ENCODE data around the gene SSBP4. TPM values are rescaled to one million over a fixed set of nuclear protein-coding genes. Genes with fewer than 3 reads are reported as not detected.

Gene SSBP4
- total RNA-seq, 8 experiments from 2014 or later = 60.2 to 155 (median 70.1) TPM

DNA sequence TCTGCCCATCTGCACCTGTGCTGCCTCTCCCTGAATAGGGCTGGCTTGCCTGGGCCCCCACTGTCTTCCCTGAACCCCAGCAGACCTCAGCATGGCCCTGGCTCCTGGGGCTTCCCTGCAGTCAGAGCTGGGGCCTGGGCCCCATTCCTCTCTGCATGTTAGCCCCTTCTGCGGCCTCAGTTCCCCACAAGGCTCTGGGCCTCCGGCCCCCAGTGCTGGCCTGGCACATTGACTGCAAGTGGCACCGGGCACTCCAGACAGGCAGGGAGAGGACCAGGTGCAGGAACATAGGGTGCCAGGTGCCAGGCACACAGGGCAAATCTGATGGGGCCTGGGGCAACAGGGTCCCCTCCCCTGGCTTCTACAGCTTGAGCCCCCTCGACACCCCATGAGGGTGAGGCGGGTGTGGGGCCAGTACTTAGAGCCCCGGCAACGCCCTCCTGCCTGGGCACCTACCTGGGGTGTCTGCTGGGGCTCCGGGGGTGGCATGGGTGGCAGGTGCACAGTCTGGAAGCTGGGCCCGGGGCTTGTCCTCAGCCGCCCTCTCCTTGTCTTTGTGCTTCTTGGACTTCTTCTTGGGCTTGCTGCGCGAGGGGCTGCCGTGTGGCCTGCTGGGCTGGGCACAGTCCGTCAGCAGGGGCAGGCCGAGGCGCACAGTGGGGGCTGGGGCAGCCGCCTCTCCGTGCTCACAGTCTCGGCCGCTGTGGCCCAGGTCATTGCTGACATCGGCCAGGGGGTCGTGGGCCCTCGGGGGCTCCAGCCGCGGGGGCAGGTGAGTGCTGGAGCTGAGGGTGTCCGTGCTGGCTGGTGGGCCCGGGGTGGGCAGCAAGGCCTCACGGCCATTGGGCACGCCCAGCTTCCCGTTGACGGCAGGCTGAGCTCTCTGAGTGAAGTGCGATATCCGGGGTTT, 31.1 kb downstream of the SSBP4 start:
- ATAC-seq (replicated peaks in 6 of 8) = peak in 6 of 8 experiments; percentile 5 to 11 (median 8)
- Histone ChIP-seq H3K4me3 (no peak overlapping the region), H3K4me1 (replicated peaks in 1 of 2) (peaks cover 19 to 20% of the 10 kb centered on the region in 2 donors), H3K27ac (no peak overlapping the region)
- in situ Hi-C loops (cut with MboI; ENCODE audit: low pct_unique_long_range_greater_than_20kb in 2 of 9, low sequenced_read_pairs in 9 of 9, unreplicated experiment in 9 of 9) = loop anchor here in 4 of 9 experiments (25.0 kb wide), 2 partner anchors 387 to 412 kb away; partner anchors contain the start of gene UPF1 (in 1 of the 4)
- 75 to 100% (median 77%) methylated on average over 1 to 6 of the region's 33 CpGs; no CpG with 5 or more reads in 6 of the 10 experiments for WGBS, 10 experiments

DNA sequence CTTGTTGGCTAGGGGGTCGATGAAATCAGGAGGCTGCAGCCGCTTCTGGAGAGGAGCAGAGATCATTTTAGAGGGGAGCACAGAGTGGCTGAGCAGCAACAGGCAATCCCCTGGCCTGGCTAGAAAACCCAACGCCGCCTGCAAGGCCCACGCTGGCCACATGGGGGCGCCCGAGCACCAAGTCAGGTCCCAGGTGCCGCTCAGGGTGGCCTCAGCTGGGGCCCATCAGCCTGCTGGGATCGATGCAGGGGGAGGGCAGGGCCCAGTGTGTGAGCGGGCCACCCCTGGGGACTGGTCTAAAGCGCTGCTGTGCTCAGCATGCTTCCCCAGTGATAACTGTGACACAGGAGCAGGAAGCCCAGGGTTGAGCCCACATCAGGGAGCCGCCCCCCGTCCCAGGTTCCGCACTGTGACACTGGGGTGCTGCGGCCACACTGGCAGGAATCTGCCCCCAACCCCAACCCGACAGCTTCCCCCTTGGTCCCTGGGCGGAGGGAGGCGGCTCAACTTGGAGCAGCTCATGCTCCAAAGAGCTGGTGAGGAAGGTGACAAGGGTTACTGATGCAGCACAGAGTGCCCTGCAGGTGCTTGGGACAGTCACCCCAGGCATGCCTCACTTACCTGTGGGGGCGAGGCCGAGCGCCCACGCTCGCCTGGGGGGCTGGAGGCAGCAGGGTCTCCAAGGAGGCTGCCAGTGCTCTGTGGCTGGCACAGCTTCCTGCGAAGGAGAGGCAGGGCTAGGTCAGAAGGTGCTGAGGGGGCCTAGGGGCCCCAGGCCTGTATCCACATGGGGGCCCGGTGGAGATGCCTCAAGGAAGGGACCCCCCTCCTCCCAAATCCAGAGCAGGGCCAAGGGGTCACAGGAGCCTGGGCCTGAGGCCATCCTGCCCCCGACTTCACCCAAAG, 32.0 kb downstream of the SSBP4 start:
- 0 to 40% (median 20%) methylated on average over 2 to 3 of the region's 26 CpGs; no CpG with 5 or more reads in 7 of the 10 experiments for WGBS, 10 experiments
- Histone ChIP-seq H3K4me1 (replicated peaks in 1 of 2) (peaks cover 19 to 20% of the 10 kb centered on the region in 2 donors), H3K27ac (peak overlapping the region; percentile 8 to 50), H3K4me3 (no peak overlapping the region)
- ATAC-seq (replicated peaks in 6 of 8) = peak; percentile 69 to 99 (median 98)
- in situ Hi-C loops (cut with MboI; ENCODE audit: low pct_unique_long_range_greater_than_20kb in 2 of 9, low sequenced_read_pairs in 9 of 9, unreplicated experiment in 9 of 9) = loop anchor here in 4 of 9 experiments (25.0 kb wide), 2 partner anchors 386 to 411 kb away; partner anchors contain the start of gene UPF1 (in 1 of the 4)

DNA sequence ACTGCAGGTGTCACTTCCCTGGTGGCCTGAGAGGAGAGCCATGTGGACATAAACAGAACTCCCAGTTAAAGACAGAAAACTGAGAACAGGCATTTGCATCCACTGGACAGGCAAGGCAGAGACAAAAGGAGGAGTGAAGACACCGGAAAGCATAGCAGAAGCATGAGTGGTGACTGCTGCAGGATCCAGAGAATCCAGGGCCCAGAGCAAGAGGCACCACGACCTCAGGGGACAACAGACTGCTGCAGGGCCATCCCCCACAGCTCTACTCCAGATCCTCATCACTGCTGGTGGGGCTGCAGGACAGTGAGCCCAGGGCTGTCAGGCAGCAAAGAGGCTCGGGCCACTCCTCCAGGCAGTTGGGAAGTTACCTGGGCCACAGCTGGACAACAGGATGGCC, 33.2 kb downstream of the SSBP4 start:
- Histone ChIP-seq H3K27ac (peak overlapping the region in 1 of 2 donors; percentile 50), H3K4me1 (replicated peaks in 1 of 2) (peaks cover 17 to 19% of the 10 kb centered on the region in 2 donors), H3K4me3 (no peak overlapping the region)
- in situ Hi-C loops (cut with MboI; ENCODE audit: low pct_unique_long_range_greater_than_20kb in 2 of 9, low sequenced_read_pairs in 9 of 9, unreplicated experiment in 9 of 9) = loop anchor here in 4 of 9 experiments (25.0 kb wide), 2 partner anchors 385 to 410 kb away; partner anchors contain the start of gene UPF1 (in 1 of the 4)
- WGBS, 10 experiments = 83% methylated on average over 1 of the region's 3 CpGs; no CpG with 5 or more reads in 9 of the 10 experiments
- ATAC-seq (replicated peaks in 6 of 8) = no peak

DNA sequence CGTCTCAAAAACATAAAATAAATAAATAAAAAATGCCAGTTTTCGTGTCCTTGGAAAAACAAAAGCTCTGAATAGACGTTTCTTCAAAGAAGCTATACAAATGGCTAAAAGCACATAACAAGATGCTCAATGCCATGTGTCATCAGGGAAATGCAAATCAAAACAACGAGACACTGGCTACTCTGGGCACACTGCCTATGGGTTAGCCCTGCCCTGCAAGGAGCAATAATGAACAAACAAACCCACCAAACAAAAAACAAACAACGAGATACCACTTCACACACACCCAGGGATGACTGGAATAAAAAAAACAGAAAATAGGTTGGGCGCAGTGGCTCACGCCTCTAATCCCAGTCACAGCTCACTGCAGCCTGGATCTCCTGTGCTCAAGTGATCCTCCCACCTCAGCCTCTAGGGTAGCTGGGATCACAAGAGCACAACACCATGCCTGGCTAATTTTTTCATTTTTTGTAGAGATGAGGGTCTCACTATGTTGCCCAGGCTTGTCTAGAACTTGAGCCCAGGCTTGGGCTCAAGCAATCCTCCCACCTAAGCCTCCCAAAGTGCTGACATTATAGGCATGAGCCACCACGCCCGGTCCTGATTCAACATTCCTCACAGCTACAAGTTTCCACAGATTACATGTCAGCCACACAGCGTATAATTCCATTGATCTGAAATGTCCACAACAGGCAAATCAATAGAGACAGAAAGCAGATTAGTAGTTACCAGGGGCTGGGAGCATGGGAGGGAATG, 34.2 kb downstream of the SSBP4 start:
- 20 to 100% (median 86%) methylated on average over 1 to 10 of the region's 10 CpGs for WGBS, 10 experiments
- peak in 2 of 8 experiments; percentile 59 to 67 for ATAC-seq (replicated peaks in 6 of 8)
- in situ Hi-C loops (cut with MboI; ENCODE audit: low pct_unique_long_range_greater_than_20kb in 2 of 9, low sequenced_read_pairs in 9 of 9, unreplicated experiment in 9 of 9) = loop anchor here in 4 of 9 experiments (25.0 kb wide), 2 partner anchors 384 to 409 kb away; partner anchors contain the start of gene UPF1 (in 1 of the 4)
- Histone ChIP-seq H3K4me1 (replicated peaks in 1 of 2) (peaks cover 16 to 19% of the 10 kb centered on the region in 2 donors), H3K4me3 (no peak overlapping the region), H3K27ac (no peak overlapping the region)

DNA sequence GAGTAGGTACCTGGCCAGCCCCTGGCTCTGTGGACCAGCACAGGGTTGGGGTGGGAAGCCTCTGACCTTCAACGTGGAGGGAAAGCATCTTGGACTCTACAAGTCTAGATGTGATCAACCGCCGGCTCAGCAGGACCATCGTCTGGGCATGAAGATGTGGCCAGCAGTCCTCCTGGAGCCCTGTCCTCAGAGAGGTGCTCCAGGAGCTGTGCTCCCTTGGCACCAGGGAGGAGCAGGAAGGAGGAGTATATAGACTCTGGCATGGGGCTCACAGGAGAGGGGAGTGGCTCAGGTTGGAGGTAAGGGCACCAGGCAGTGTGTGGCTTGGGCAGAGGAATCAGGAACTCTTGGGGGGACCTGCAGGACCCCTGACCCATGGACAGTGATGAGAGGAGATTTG, 37.1 kb downstream of the SSBP4 start:
- WGBS, 10 experiments = 29% methylated on average over 1 of the region's 4 CpGs; no CpG with 5 or more reads in 9 of the 10 experiments
- ATAC-seq (replicated peaks in 6 of 8) = no peak
- Histone ChIP-seq H3K4me1 (replicated peaks in 1 of 2) (peaks cover 24 to 28% of the 10 kb centered on the region in 2 donors), H3K27ac (no peak overlapping the region), H3K4me3 (no peak overlapping the region)
- in situ Hi-C loops (cut with MboI; ENCODE audit: low pct_unique_long_range_greater_than_20kb in 2 of 9, low sequenced_read_pairs in 9 of 9, unreplicated experiment in 9 of 9) = loop anchor here in 4 of 9 experiments (25.0 kb wide), 2 partner anchors 381 to 406 kb away; partner anchors contain the start of gene UPF1 (in 1 of the 4)

DNA sequence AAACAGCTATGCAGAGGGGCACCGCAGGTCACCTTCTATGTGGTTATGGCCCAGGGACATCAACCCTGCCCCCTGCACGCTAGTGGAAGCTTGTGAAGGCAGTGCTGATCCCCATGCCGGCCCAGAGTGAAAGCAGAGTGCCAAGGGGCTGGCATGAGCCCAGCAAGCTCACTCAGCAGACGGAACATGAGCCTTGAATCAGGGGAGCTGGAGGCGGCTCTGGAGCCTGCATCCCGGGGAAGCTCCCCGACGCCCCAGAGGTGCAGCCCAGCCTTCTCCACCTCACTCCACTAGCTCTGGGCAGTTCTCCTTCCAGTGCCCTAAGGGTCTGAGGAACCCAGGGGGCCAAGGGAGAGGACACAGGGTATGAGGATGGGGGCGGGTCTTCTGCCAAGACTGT, 37.8 kb downstream of the SSBP4 start:
- no peak for ATAC-seq (replicated peaks in 6 of 8)
- no peak overlapping the region for H3K27ac ChIP-seq
- WGBS, 10 experiments = 62 to 100% (median 100%) methylated on average over 1 to 3 of the region's 9 CpGs; no CpG with 5 or more reads in 5 of the 10 experiments
- peaks cover 17 to 23% of the 10 kb centered on the region in 2 donors for H3K4me1 ChIP-seq (replicated peaks in 1 of 2)
- H3K4me3 ChIP-seq = no peak overlapping the region
- in situ Hi-C loops (cut with MboI; ENCODE audit: low pct_unique_long_range_greater_than_20kb in 2 of 9, low sequenced_read_pairs in 9 of 9, unreplicated experiment in 9 of 9) = loop anchor here in 4 of 9 experiments (25.0 kb wide), 2 partner anchors 380 to 405 kb away; partner anchors contain the start of gene UPF1 (in 1 of the 4)

DNA sequence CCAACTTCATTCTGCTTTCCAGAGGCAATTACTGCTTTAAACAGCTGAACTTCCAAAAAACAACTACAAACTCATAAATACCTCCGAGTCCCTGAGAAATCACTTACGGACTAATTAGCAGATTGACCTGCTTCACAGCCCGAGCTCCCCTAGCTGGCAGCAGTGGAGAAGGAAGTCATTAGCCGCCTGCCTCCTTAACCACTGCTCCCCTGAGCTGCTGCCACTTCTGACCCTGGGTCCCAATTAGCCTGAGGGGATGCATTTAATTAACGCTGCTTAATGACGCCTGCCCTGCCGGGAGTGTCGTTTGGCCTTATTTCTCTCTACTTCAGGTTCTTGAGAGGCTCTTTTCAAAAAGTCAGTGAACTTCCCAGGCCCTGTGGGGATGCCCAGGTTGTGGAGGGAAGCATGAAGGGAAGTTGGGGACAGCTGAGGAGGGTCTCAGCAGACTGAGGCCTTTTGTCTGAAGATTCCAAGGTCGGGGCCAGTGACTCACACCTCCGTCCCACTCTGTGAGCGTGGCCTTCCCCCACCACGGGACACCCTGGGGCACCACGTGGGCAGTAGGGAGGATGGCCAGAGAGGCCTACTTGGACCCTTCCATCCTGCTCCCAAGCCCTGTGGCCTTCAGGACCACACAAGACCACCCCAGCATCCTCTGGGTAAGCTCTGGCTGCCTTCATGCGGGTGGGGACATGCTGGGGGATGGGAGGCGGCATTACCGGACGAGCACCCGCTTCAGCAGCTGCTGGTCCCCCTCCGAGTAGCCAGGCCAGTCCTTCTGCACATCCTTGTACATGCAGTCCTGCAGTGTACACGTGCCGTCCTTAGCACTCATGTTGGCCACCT, 38.5 kb downstream of the SSBP4 start:
- H3K4me1 ChIP-seq (replicated peaks in 1 of 2) = peaks cover 10 to 16% of the 10 kb centered on the region in 2 donors
- 53 to 89% (median 62%) methylated on average over 2 to 6 of the region's 21 CpGs; no CpG with 5 or more reads in 3 of the 10 experiments for WGBS, 10 experiments
- no peak for ATAC-seq (replicated peaks in 6 of 8)
- in situ Hi-C loops (cut with MboI; ENCODE audit: low pct_unique_long_range_greater_than_20kb in 2 of 9, low sequenced_read_pairs in 9 of 9, unreplicated experiment in 9 of 9) = loop anchor here in 4 of 9 experiments (25.0 kb wide), 2 partner anchors 380 to 405 kb away; partner anchors contain the start of gene UPF1 (in 1 of the 4)
- no peak overlapping the region for H3K4me3 ChIP-seq
- H3K27ac ChIP-seq = no peak overlapping the region

DNA sequence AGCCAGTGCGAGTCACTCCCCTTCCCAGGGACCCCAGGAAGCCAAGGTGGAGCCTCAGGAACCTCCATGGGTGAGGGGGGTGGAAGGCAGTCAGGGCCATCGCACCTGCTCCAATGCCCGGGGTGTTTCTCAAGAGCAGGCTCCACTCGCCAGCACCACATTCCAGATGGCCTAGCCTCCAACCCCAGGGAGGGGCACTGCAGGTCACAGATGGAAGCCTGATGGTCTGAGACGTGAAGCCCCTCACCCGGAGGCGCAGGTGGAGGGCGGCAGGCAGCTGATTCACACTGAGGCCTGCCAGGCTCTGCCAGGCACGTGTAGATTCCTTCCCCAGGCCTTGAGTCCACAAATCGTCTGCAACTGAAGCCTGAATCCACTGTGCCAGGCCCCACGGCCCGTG, 41.7 kb downstream of the SSBP4 start:
- H3K27ac ChIP-seq = peak overlapping the region; percentile 76 to 81
- in situ Hi-C loops (cut with MboI; ENCODE audit: low pct_unique_long_range_greater_than_20kb in 2 of 9, low sequenced_read_pairs in 9 of 9, unreplicated experiment in 9 of 9) = loop anchor here in 4 of 9 experiments (25.0 kb wide), 2 partner anchors 376 to 401 kb away; partner anchors contain the start of gene UPF1 (in 1 of the 4)
- WGBS, 10 experiments = 40 to 100% (median 100%) methylated on average over 1 to 5 of the region's 12 CpGs; no CpG with 5 or more reads in 7 of the 10 experiments
- H3K4me1 ChIP-seq (replicated peaks in 1 of 2) = peaks cover 10 to 14% of the 10 kb centered on the region in 2 donors
- ATAC-seq (replicated peaks in 6 of 8) = no peak
- no peak overlapping the region for H3K4me3 ChIP-seq

DNA sequence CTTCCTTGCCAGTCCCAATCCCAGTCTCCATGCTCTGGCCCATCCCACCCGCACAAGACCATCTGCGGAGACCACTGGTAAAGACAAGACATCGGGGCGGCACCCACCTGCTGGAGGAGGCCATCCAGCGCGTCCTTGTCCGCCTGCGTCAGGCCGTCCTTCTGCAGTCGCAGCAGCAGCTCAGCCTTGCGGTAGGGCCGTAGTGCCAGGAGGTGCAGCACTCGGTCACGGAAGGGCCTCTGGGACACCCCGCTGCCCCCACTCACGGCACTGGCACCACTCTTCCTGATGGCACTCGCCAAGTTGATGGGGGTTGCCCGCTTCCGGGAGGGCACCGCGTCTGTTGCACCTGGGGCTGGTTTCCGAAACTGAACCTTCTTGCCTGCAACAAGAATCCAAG, 42.3 kb downstream of the SSBP4 start:
- Histone ChIP-seq H3K27ac (peak overlapping the region in 1 of 2 donors; percentile 76), H3K4me1 (replicated peaks in 1 of 2) (peaks cover 10 to 14% of the 10 kb centered on the region in 2 donors), H3K4me3 (no peak overlapping the region)
- WGBS, 10 experiments = 88 to 100% (median 97%) methylated on average over 3 to 7 of the region's 22 CpGs; no CpG with 5 or more reads in 6 of the 10 experiments
- in situ Hi-C loops (cut with MboI; ENCODE audit: low pct_unique_long_range_greater_than_20kb in 2 of 9, low sequenced_read_pairs in 9 of 9, unreplicated experiment in 9 of 9) = loop anchor here in 4 of 9 experiments (25.0 kb wide), 2 partner anchors 376 to 401 kb away; partner anchors contain the start of gene UPF1 (in 1 of the 4)
- no peak for ATAC-seq (replicated peaks in 6 of 8)

DNA sequence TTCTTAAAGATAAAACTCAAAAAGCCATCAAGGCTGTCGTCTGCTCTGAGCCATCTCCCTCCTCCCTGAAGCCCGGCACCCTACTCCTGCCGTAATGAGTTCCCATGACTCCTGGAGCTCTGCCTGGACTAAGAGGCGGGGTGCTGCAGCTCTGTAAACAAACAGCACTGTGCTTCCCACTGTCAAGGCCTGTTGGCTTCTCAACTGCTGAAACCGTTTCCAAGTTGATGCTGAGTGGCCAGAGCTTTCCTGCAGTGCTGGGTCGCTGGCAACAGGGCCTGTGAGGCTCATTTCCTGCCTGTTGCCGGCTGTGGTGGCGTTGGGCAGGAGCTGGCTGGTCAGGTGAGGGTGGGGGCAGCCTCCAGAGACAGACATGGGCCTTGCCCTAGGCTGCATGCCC, 45.4 kb downstream of the SSBP4 start:
- ATAC-seq (replicated peaks in 6 of 8) = peak in 5 of 8 experiments; percentile 30 to 80 (median 60)

More for the DNA sequence above, 45.4 kb downstream of the SSBP4 start:
- Histone ChIP-seq H3K4me3 (no peak overlapping the region), H3K4me1 (replicated peaks in 1 of 2) (peaks cover 14 to 17% of the 10 kb centered on the region in 2 donors), H3K27ac (no peak overlapping the region)
- in situ Hi-C loops (cut with MboI; ENCODE audit: low pct_unique_long_range_greater_than_20kb in 2 of 9, low sequenced_read_pairs in 9 of 9, unreplicated experiment in 9 of 9) = loop anchor here in 4 of 9 experiments (25.0 kb wide), 2 partner anchors 373 to 398 kb away; partner anchors contain the start of gene UPF1 (in 1 of the 4)
- 19 to 80% (median 60%) methylated on average over 1 to 7 of the region's 8 CpGs; no CpG with 5 or more reads in 3 of the 10 experiments for WGBS, 10 experiments

Measured in motor neuron (in vitro differentiated cells).